SK-N-SH (cell line): ENCODE results near the gene COL24A1. TPM values are rescaled to one million over a fixed set of nuclear protein-coding genes. Genes with fewer than 3 reads are reported as not detected.

Experiments used
- CTCF ChIA-PET: fragments of 300-600, 350-600 bp; formaldehyde crosslinking; extraction: SDS; loops from one replicate; lab custom pipeline; 2021; lab: Yijun Ruan, JAX
- POLR2A ChIA-PET: fragments of 350-600 bp; sonication (Branson Sonifier 250); formaldehyde crosslinking; extraction: SDS; loops from one replicate; lab custom pipeline; 2020; ENCODE audit warnings: antibody characterized with exemption, inconsistent platforms; lab: Yijun Ruan, JAX
- DNase-seq: peaks from one replicate; pipeline ENCODE4 v3.0.0; 2012
- H2AFZ ChIP-seq: fragments of 200-600 bp; sonication (generic); 2 replicates; pipeline ENCODE4 v1.8.1; 2016; ENCODE audit warnings: antibody characterized with exemption, mild to moderate bottlenecking, low read depth
- H3F3A ChIP-seq: fragments of 200-600 bp; sonication (generic); replicated peaks from 2 replicates; pipeline ENCODE3; 2016; ENCODE audit warnings: antibody characterized with exemption, mild to moderate bottlenecking; ENCODE audit not compliant: insufficient read depth
- H3K27ac ChIP-seq, 2 experiments: fragments of 200-500 bp in 1 of 2; fragments of 200-600 bp in 1 of 2; sonication (Bioruptor generic) in 1 of 2; sonication (generic), shearing (Covaris generic) in 1 of 2; 2 replicates each; pipeline versions ENCODE4 v1.5.1 to v1.6.1; 2014 to 2016; ENCODE audit warnings: low read depth in 2 of 2, inconsistent platforms in 1 of 2, low read length in 1 of 2, mild to moderate bottlenecking in 1 of 2, mixed read lengths in 1 of 2
- H3K27me3 ChIP-seq: fragments of 200-600 bp; sonication (generic), shearing (Covaris generic); 2 replicates; pipeline ENCODE4 v1.6.1; 2016; ENCODE audit warnings: mixed run types; ENCODE audit not compliant: insufficient read depth
- H3K36me3 ChIP-seq, 2 experiments: fragments of 200-500 bp in 1 of 2; fragments of 200-600 bp in 1 of 2; sonication (Bioruptor generic) in 1 of 2; sonication (generic) in 1 of 2; replicated peaks in 1 of 2; 2 replicates each; pipeline versions ENCODE3 to v1.5.1; 2014 to 2016; ENCODE audit warnings: low read length in 1 of 2, mild to moderate bottlenecking in 1 of 2; ENCODE audit not compliant: insufficient read depth in 2 of 2, control insufficient read depth in 1 of 2
- H3K4me1 ChIP-seq, 2 experiments: fragments of 200-500 bp in 1 of 2; fragments of 200-600 bp in 1 of 2; sonication (Bioruptor generic) in 1 of 2; sonication (generic), shearing (Covaris generic) in 1 of 2; 2 replicates each; pipeline versions ENCODE4 v1.5.1 to v1.6.1; 2014 to 2016; ENCODE audit warnings: low read depth in 1 of 2, low read length in 1 of 2, mixed run types in 1 of 2; ENCODE audit not compliant: insufficient read depth in 2 of 2, control insufficient read depth in 1 of 2
- H3K4me2 ChIP-seq: fragments of 200-600 bp; sonication (generic), shearing (Covaris generic); 2 replicates; pipeline ENCODE4 v1.6.1; 2017; ENCODE audit warnings: mixed run types
- H3K4me3 ChIP-seq, 2 experiments: fragments of 200-500 bp in 1 of 2; fragments of 200-600 bp in 1 of 2; sonication (Bioruptor generic) in 1 of 2; sonication (generic), shearing (Covaris generic) in 1 of 2; 2 replicates each; pipeline versions ENCODE4 v1.5.1 to v1.8.1; 2014 to 2016; ENCODE audit warnings: low read depth in 2 of 2, inconsistent platforms in 1 of 2, low read length in 1 of 2, mild to moderate bottlenecking in 1 of 2, mixed read lengths in 1 of 2, moderate library complexity in 1 of 2
- H3K79me2 ChIP-seq: fragments of 200-600 bp; sonication (generic); 2 replicates; pipeline ENCODE4 v1.8.1; 2017; ENCODE audit warnings: mild to moderate bottlenecking; ENCODE audit not compliant: insufficient read depth
- H3K9ac ChIP-seq: fragments of 200-600 bp; sonication (generic); 2 replicates; pipeline ENCODE4 v1.6.1; 2017; ENCODE audit warnings: mixed run types
- H3K9me2 ChIP-seq: fragments of 200-600 bp; sonication (generic); 2 replicates; pipeline ENCODE4 v1.6.1; 2017; ENCODE audit warnings: mixed run types
- H3K9me3 ChIP-seq: fragments of 200-600 bp; sonication (generic); 2 replicates; pipeline ENCODE4 v1.6.1; 2017; ENCODE audit warnings: mixed run types, mild to moderate bottlenecking, moderate library complexity
- H4K20me1 ChIP-seq: fragments of 200-600 bp; sonication (generic); 2 replicates; pipeline ENCODE4 v1.6.1; 2017; ENCODE audit warnings: mild to moderate bottlenecking, mixed run types; ENCODE audit not compliant: insufficient read depth
- CHD2 ChIP-seq: fragments of 150-350 bp; IDR thresholded peaks from 2 replicates; pipeline ENCODE4 v1.6.1; 2018; ENCODE audit warnings: low read length; ENCODE audit not compliant: partially characterized antibody
- ELF1 ChIP-seq: IDR thresholded peaks from 2 replicates; pipeline ENCODE4 v1.4.0; 2012
- FOXJ3 ChIP-seq: sonication (generic); formaldehyde crosslinking; IDR thresholded peaks from 2 replicates; pipeline ENCODE4 v1.5.1; 2020; ENCODE audit warnings: mild to moderate bottlenecking, missing genetic modification reagents
- GABPA ChIP-seq: IDR thresholded peaks from 2 replicates; pipeline ENCODE4 v1.4.0; 2012; ENCODE audit warnings: low read depth, mild to moderate bottlenecking
- GATA2 ChIP-seq: sonication (generic); formaldehyde crosslinking; IDR thresholded peaks from 2 replicates; pipeline ENCODE4 v1.5.0; 2020; ENCODE audit warnings: mild to moderate bottlenecking, missing genetic modification reagents
- JUND ChIP-seq: IDR thresholded peaks from 2 replicates; pipeline ENCODE4 v1.4.0; 2012
- MEF2A ChIP-seq: IDR thresholded peaks from 2 replicates; pipeline ENCODE4 v1.4.0; 2012; ENCODE audit warnings: low read depth, borderline replicate concordance
- NFIC ChIP-seq: IDR thresholded peaks from 2 replicates; pipeline ENCODE4 v1.4.0; 2012; ENCODE audit warnings: borderline replicate concordance
- POLR2AphosphoS5 ChIP-seq: IDR thresholded peaks from 2 replicates; pipeline ENCODE4 v1.6.1; 2012; ENCODE audit warnings: low read depth, low read length
- RAD21 ChIP-seq: IDR thresholded peaks from 2 replicates; pipeline ENCODE4 v1.6.1; 2012; ENCODE audit warnings: mild to moderate bottlenecking, low read length
- RCOR1 ChIP-seq: fragments of 150-350 bp; IDR thresholded peaks from 2 replicates; pipeline ENCODE4 v1.6.1; 2017; ENCODE audit warnings: antibody characterized with exemption, low read length
- RFX5 ChIP-seq: IDR thresholded peaks from 2 replicates; pipeline ENCODE4 v1.6.1; 2012; ENCODE audit warnings: mild to moderate bottlenecking, improper control_type of control experiment, low read length
- RXRA ChIP-seq: IDR thresholded peaks from 2 replicates; pipeline ENCODE4 v1.4.0; 2012; ENCODE audit warnings: low read depth, mild to moderate bottlenecking, borderline replicate concordance
- SMC3 ChIP-seq: IDR thresholded peaks from 2 replicates; pipeline ENCODE4 v1.6.1; 2012; ENCODE audit warnings: low read depth, low read length, improper control_type of control experiment
- TEAD4 ChIP-seq: IDR thresholded peaks from 2 replicates; pipeline ENCODE4 v1.4.0; 2012; ENCODE audit warnings: mild to moderate bottlenecking, borderline replicate concordance; ENCODE audit not compliant: insufficient read depth
- YY1 ChIP-seq: IDR thresholded peaks from 2 replicates; pipeline ENCODE4 v1.4.0; 2012; ENCODE audit warnings: low read depth, mild to moderate bottlenecking
- whole genome bisulfite sequencing: methylation state at CpG from one replicate; pipeline ENCODE4 v1.1.6; 2017; ENCODE audit warnings: low lambda C conversion rate; 5-methylcytosine and 5-hydroxymethylcytosine counted together
- polyA plus RNA-seq, 3 experiments: library from polyadenylated mRNA; depleted of rRNA; stranded (reverse); fragments of >200 nt; gene quantifications; 2 replicates each; pipeline ENCODE4 v1.2.3, GENCODE V29; 2012
- TF ChIP-seq, protein P1 (sequence below): fragments of 200-600 bp; sonication (generic); IDR thresholded peaks from 2 replicates; pipeline ENCODE4 v1.6.1; 2017; ENCODE audit warnings: antibody characterized with exemption, mild to moderate bottlenecking, moderate library complexity
- TF ChIP-seq, protein P2 (sequence below): IDR thresholded peaks from 2 replicates; pipeline ENCODE4; 2012
- TF ChIP-seq, protein P3 (sequence below): IDR thresholded peaks from 2 replicates; pipeline ENCODE4 v1.4.0; 2012; ENCODE audit warnings: low read depth
- TF ChIP-seq, protein P4 (sequence below): IDR thresholded peaks from 2 replicates; pipeline ENCODE4 v1.4.0; 2012; ENCODE audit warnings: low read depth, borderline replicate concordance

COL24A1 gene
- polyA plus RNA-seq, 1 of the 3 experiments (the other 2 are of a cell fraction), result not detected

DNA sequence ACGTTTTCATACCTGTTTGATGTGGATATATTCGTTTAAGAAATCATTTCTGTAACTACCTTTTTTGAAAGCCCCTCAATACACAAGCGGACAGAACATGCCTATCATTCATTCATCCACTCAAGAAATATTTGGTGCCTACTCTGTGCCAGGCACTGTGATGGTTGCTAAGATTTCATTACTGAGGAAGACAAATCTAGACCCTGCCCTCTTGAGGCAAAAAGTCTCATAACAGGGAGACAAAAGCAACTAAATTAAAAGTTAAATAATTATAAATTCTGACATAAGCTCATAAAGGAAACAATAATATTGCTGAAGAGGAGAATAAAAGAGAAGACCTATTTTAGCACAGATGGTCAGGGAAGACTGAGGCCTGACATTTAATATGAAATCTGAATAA is 244.8 kb downstream of the COL24A1 start:
- no peaks in the 10 kb centered on the region for H4K20me1 ChIP-seq
- H3K9me2 ChIP-seq, result no peaks in the 10 kb centered on the region
- TF ChIP-seq MEF2A (no peak), POLR2AphosphoS5 (no peak), TEAD4 (no peak), GATA2 (CRISPR knock-in tag) (no peak), RCOR1 (no peak), RFX5 (no peak), SMC3 (no peak), RAD21 (peak; percentile 25; the same call in 1 of the 2 replicates), NFIC (no peak)
- TF ChIP-seq, protein P1, sequence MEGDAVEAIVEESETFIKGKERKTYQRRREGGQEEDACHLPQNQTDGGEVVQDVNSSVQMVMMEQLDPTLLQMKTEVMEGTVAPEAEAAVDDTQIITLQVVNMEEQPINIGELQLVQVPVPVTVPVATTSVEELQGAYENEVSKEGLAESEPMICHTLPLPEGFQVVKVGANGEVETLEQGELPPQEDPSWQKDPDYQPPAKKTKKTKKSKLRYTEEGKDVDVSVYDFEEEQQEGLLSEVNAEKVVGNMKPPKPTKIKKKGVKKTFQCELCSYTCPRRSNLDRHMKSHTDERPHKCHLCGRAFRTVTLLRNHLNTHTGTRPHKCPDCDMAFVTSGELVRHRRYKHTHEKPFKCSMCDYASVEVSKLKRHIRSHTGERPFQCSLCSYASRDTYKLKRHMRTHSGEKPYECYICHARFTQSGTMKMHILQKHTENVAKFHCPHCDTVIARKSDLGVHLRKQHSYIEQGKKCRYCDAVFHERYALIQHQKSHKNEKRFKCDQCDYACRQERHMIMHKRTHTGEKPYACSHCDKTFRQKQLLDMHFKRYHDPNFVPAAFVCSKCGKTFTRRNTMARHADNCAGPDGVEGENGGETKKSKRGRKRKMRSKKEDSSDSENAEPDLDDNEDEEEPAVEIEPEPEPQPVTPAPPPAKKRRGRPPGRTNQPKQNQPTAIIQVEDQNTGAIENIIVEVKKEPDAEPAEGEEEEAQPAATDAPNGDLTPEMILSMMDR, result peak; percentile 47
- TF ChIP-seq, protein P2, sequence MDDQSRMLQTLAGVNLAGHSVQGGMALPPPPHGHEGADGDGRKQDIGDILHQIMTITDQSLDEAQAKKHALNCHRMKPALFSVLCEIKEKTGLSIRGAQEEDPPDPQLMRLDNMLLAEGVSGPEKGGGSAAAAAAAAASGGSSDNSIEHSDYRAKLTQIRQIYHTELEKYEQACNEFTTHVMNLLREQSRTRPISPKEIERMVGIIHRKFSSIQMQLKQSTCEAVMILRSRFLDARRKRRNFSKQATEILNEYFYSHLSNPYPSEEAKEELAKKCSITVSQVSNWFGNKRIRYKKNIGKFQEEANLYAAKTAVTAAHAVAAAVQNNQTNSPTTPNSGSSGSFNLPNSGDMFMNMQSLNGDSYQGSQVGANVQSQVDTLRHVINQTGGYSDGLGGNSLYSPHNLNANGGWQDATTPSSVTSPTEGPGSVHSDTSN, result no peak
- TF ChIP-seq, protein P3, sequence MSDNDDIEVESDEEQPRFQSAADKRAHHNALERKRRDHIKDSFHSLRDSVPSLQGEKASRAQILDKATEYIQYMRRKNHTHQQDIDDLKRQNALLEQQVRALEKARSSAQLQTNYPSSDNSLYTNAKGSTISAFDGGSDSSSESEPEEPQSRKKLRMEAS, result no peak
- TF ChIP-seq, all 33 proteins: peak for 2
- ChIA-PET POLR2A (no interaction called here), CTCF (interaction anchor here (1.0 to 3.3 kb wide), 4 partner anchors 9 to 604 kb away, joined by 3 to 12 read pairs (median 7); no protein-coding TSS in a partner anchor)
- H3K4me3 ChIP-seq, result peak overlapping the region in 1 of 2 experiments; percentile 9; a peak in 1 of 4 replicates
- H2AFZ ChIP-seq, result no peak overlapping the region
- no peaks in the 10 kb centered on the region for H3F3A ChIP-seq
- no peak overlapping the region for H3K27ac ChIP-seq
- DNase-seq, result no peak
- H3K27me3 ChIP-seq, result no peaks in the 10 kb centered on the region; the same call in 1 of the 2 replicates
- H3K36me3 ChIP-seq, result no peaks in the 10 kb centered on the region
- H3K4me2 ChIP-seq, result no peak overlapping the region
- no peaks in the 10 kb centered on the region for H3K9me3 ChIP-seq
- H3K4me1 ChIP-seq, result no peaks in the 10 kb centered on the region
- WGBS, result 4% methylated on average over 3 of the region's 3 CpGs
- no peaks in the 10 kb centered on the region for H3K79me2 ChIP-seq
- H3K9ac ChIP-seq, result no peak overlapping the region

DNA sequence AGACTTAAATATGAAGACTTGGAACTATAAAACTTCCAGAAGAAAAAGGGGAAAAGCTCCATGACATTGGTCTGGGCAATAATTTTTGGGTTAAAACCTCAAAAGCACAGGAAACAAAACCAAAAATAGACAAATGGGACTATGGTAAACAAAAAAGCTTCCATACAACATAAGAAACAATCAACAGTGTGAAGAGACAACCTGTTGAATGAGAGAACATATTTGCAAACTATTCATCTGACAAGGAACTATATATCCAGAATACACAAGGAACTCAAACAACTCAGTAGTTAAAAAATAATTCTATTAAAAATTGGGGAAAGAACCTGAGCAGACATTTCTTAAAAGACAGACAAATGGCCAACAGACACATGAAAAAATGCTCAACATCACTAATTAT is 255.7 kb downstream of the COL24A1 start:
- Histone ChIP-seq H3K36me3 (no peaks in the 10 kb centered on the region), H3K9me3 (no peaks in the 10 kb centered on the region), H3K27ac (no peak overlapping the region), H2AFZ (no peak overlapping the region), H3K4me3 (no peak overlapping the region), H3K9me2 (no peaks in the 10 kb centered on the region), H3K79me2 (no peaks in the 10 kb centered on the region), H3K4me1 (no peaks in the 10 kb centered on the region), H3K9ac (no peak overlapping the region), H4K20me1 (no peaks in the 10 kb centered on the region), H3K4me2 (no peak overlapping the region), H3K27me3 (no peaks in the 10 kb centered on the region), H3F3A (no peaks in the 10 kb centered on the region)
- ChIA-PET CTCF (interaction anchor here (1.4 kb wide), 1 partner anchor 113 kb away, joined by 3 read pairs; no protein-coding TSS in a partner anchor), POLR2A (no interaction called here)
- TF ChIP-seq RAD21, result no peak
- no peak for TF ChIP-seq YY1
- TF ChIP-seq, protein P4, sequence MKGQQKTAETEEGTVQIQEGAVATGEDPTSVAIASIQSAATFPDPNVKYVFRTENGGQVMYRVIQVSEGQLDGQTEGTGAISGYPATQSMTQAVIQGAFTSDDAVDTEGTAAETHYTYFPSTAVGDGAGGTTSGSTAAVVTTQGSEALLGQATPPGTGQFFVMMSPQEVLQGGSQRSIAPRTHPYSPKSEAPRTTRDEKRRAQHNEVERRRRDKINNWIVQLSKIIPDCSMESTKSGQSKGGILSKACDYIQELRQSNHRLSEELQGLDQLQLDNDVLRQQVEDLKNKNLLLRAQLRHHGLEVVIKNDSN, result no peak
- no peak for TF ChIP-seq GABPA
- no peak for TF ChIP-seq POLR2AphosphoS5
- TF ChIP-seq FOXJ3 (CRISPR knock-in tag), result no peak
- no peak for TF ChIP-seq RFX5
- no peak for TF ChIP-seq ELF1
- TF ChIP-seq CHD2, result no peak
- TF ChIP-seq RXRA, result no peak
- TF ChIP-seq JUND, result no peak
- DNase-seq, result no peak
